NCI-H1105 (cell line): ENCODE results near the gene LSS.

Source experiments
- DNase-seq: peaks from one replicate; lab custom pipeline; 2025; lab: John Stamatoyannopoulos, UW

LSS gene

DNA sequence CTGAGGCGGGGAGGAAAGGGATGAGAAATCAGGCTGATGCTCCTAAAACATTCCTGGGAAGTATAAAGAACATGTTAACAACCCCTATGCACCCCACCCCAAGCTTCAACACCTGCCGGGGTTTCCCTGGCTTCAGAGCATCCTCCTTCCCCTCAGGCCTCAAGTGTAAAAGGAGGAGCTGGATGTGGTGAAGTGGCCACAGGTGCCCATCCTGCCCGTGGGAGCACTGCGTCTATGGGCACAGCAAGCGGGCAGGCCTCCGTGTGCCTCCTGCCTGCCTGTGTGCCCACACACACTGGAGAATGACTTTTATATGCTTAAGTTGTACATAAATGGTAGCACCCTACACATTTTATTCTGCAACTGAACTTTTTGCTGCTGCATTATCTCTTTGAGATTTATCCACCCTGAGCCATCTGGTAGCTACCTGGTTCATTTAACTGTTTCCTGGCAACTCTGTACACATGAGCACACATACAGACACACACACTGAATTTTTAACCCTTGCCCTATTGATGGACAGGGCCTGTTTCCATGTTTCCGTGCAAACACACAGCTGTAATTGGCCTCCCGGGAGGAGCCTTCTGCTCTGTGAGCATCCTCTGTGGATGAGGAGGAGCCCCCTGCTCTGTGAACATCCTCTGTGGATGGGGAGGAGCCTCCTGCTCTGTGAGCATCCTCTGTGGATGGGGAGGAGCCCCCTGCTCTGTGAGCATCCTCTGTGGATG is 59.8 kb downstream of the LSS start:
- no peak for DNase-seq

DNA sequence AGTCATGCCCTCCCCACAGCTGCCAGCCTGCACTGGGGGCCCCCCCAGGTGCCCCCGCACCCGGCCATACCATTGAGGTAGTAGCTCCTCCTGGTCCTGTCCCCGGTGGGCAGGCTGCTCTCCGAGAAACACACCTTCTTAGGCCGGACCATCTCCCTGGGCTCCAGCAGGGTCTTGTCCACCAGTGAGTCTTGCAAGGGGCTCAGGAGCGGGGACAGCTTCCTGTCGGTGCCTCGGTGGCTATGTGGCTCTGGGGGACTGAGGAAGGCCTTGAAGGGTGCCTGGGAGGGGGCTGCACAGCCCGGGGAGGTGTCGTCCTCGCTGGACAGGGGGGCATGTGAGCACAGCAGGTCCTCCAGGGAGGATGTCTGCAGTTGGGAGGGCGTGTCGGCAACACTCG is 60.3 kb downstream of the LSS start:
- DNase-seq = no peak

DNA sequence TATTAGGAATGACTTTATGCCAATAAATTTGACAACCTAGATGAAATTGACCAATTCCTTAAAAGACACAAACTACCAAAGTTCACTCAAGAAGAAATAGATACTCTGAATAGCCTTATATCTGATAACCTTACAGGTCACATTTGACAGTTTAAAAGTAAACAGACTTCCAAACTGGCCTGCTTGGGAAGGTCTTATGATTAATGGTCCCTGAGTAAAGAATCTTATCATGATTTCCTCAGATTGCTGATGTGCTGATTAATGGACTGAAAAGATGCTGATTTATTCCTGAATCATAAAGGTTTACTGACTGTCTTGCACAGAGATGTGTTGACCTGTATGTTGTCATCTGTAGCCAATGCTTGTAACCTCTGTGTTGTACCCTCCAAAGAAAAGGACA is 63.5 kb downstream of the LSS start:
- DNase-seq = no peak

DNA sequence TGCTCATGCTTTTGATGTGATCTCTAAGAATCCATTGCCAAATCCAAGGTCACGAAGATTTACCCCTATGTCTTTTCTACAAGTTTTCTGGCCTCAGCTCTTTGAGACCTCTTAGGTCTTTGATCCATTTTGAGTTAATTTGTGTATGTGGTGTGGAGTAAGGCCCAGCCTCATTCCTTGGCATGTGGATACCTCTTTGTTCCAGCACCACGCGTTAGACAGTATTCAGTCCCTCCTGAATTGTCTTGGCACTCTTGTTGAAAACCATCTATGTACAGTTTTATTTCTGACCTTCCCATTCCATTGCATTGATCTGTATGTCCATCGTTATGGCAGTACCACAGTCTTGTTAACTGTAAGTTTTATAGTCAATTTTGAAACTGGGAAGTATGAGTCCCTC is 65.2 kb downstream of the LSS start:
- DNase-seq = no peak

DNA sequence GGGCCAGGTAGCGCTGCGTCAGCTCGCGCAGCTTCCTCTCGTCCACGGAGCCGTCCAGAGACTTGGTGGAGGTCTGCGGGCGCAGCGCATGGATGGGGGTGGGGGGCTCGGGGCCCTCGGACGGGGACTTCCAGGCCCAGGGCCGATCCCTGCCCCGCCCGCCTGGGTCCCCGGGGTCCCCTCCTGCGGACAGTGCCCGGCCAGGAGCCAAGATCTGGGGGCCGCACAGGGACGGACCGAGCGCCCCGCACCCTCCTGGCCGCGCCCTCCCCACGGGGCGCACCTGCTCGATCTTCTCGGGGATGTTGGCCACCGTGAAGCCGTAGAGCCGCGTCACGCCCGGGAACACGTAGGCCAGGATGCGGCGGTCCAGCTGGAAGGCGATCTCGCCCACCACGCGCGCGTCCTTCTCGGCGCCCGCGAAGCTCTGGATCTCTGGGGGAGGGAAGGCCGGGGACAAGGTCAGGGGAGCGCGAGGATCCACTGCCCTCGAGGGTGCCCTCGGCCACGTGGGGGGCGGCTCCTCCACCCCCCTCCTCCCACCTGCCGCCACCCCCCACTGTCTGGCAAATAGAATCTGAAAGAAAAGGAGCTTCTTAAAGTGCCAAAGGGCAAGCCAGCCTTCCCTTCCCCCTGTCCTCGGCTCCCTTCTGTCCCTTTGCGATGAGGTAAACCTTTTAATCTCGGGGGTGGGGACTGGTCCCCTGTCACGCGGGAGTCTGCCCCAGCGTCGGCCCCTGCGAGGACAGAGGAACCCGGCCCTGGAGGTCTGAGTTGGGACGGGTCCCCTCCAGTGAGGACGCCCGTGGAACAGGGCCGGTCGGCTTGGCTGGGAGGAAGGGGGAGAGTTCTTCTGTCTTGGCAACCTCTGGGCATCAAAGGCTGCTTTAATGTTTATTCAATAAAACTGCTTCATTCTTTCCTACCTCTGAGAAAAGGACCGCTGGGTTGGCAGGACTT is 66.7 kb downstream of the LSS start:
- no peak for DNase-seq

DNA sequence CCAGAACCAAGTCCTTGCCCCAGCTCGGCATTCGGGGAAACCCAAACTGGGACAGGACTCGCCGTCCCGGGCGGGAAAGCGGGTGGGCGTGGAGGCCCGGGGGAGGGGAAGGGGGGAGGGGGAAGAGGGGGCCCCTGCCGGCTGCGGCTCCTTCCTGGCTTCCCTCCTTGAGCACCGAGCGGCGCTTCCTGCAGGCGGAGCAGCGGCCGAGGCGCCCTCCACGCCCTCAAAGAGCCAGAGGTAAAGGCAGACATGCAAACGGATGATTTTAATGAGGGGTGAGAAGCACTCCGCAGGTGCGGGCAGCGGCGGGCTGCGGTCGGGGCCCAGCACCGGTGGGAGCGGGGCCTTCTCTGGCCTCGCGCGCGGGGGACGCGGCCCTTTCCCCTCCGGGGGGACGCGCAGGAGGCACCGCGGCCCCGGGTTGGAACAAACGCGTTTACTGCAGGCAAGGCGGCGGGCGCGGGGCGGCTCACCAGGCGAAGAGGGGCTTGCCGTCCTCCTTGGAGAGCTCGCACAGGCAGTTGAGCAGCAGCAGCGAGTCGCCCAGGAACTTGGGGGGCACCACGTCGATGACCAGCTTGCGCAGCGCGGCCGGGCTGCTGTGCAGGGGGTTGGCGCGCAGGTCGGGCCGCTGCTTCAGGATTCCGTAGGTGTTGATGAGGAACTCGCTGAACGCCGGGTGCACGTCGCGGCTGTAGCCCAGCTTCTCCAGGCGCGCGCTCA is 67.5 kb downstream of the LSS start:
- DNase-seq = no peak

DNA sequence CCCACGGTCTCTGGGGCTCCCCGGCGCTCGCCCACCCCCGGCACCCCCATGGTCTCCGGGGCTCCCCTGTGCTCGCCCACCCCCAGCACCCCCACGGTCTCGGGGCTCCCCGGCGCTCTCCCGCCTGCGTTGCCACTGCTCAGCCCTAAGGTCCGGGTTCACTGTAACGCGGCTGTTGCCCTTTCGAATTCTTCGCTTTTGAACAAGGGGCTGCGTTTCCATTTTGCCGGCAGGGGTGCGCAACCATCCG is 68.0 kb downstream of the LSS start:
- no peak for DNase-seq

DNA sequence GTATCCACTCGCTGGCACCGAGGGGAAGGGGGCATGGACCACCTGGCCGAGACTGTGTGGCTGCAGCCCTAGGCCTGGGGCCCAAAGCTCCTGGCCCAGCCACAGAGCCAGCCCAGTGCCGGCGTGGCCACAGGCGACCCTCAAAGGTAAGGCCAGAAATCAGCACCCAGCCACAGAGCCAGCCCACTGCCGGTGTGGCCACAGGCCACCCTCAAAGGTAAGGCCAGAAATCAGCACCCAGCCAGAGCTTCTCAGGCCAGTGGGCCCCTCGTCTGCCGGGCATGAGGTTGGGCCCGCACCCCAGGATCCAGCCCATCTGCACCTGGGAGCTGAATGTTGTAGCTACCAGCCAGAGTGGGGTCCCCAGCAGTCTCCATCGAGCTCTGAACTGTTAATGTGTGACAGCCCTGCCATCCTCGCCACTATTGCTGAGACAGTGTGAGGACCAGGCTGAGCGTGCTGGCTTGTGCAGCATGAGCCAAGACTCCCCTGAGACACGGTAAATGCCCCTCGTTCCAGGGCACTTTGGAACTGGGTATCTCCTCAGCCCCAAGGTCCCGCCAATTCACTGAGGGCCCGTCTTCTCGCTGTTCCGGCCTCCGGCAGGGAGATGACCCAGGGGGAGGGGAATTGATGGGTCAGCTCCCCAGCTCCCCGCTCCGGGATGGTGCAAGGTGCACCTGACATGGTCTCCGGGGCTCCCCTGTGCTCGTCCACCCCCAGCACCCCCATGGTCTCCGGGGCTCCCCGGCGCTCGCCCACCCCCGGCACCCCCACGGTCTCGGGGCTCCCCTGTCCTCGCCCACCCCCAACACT is 68.5 kb downstream of the LSS start:
- no peak for DNase-seq

DNA sequence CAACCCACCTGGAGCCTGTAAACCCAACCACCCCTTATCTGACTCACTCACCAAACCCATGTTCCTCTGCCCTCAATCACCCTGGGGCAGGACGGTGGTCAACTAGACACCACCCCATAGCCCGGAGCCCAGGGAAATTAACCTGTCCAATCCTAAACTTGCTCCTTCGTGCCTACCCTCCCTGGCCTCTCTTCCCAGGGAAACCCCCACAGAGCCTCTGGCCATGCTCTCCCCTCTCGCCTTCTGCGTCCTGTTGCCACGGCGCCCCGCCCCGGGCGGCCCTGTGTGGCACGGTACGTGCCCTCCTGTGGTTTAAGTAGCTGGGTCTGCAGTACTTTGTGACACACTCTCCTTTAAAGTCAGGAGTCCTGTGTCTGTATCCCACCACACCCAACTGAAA is 69.2 kb downstream of the LSS start:
- DNase-seq = no peak

DNA sequence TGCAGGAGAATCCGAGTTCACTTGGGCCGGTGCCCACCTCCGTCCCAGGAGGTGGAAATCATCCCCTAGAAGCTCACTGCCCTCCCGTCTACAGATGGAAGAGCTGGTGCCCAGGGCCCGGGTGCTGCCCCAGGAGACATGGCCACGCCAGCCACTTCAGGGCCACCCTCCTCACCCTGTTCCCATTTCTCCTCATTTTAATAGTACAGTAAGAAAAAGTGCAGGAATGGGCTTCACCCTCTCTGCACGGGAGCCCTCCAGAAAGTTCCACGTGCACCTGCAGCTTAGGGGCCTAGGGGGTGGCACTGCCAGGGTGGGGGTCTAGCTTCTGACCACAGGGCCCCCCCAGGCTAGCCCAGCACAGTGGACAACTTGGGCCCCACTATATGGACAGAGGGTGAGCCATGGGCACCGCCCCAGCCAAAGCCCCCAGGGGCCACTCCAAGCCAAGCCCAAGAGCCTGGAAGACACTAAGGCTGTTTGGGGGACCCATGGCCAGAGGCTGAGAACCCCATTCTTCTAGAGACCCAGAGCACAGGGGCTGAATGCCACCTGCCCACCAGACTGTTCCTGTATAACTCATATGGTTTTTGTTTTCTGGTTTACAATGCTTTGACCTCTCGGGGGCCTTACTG is 69.8 kb downstream of the LSS start:
- no peak for DNase-seq

DNA sequence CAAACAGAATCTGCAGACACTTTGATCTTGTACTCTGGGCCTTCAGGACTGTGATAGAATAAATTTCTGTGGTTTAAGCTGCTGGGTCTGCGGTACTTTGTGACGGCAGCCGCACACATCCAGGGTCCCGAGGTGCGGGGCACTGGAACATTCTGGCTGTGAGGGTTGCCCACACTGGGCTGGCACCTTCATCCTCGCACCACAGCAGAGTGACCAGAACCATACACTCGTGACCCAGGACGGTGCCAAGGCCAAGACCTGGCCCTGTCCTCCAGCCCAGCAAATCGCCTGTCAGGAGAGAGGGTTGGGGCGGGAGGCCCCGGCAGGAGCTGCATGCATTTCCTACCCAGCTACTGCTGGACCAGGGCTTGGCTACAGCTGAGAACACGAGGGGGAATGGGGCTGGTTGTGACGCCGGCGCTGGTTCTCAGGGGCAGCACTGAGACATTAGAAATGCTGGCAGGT is 70.6 kb downstream of the LSS start:
- DNase-seq = no peak

DNA sequence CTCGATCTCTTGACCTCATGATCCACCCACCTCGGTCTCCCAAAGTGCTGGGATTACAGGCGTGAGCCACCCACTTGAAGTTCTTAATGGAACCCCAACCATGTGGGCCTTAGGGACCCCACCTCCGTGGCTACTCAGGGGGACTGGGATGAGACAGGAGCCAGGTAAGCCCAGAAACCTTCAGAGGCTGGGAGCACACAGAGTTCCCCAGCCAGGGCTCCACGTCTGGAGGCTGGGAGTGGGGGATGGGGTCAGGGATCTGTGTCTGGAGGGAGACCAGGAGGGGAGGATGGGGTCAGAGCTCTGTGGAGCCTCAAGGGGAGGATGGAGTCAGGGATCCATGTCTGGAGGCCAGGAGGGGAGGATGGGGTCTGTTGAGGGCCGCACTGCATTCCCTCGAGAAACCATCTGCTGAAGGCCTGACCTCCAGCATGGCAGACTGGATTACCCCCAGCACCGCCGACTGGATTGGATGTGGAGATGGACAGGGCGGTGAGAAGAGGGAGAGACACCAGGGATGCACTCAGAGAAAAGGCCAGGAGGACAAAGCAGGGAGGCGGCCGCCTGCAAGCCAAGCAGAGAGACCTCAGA is 71.1 kb downstream of the LSS start:
- no peak for DNase-seq

DNA sequence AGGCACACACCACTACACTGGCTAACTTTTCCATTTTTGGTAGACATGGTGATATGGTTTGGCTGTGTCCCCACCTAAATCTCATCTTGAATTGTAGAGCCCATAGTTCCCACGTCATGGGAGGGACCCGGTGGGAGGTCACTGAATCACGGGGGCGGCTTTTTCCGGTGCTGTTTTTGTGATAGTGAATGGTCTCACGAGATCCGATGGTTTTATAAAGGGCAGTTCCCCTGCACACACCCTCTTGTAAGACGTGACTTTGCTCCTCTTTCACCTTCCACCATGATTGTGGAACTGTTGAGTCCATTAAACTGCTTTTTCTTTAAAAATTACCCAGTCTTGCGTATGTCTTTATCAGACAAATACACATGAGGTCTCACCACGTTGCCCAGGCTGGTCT is 71.9 kb downstream of the LSS start:
- DNase-seq = no peak

DNA sequence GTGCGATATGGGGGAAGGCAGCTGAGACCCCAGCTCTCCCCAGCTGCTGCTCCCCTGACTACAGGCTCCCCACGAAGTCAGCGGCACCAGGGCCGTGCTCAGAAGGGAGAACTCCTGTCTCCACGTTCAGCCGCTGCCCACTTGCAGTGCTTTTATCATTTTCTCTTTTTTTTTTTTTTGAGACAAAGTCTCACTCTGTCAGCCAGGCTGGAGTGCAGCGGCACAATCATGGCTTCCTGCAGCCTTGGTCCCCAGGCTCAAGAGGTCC is 72.3 kb downstream of the LSS start:
- no peak for DNase-seq

DNA sequence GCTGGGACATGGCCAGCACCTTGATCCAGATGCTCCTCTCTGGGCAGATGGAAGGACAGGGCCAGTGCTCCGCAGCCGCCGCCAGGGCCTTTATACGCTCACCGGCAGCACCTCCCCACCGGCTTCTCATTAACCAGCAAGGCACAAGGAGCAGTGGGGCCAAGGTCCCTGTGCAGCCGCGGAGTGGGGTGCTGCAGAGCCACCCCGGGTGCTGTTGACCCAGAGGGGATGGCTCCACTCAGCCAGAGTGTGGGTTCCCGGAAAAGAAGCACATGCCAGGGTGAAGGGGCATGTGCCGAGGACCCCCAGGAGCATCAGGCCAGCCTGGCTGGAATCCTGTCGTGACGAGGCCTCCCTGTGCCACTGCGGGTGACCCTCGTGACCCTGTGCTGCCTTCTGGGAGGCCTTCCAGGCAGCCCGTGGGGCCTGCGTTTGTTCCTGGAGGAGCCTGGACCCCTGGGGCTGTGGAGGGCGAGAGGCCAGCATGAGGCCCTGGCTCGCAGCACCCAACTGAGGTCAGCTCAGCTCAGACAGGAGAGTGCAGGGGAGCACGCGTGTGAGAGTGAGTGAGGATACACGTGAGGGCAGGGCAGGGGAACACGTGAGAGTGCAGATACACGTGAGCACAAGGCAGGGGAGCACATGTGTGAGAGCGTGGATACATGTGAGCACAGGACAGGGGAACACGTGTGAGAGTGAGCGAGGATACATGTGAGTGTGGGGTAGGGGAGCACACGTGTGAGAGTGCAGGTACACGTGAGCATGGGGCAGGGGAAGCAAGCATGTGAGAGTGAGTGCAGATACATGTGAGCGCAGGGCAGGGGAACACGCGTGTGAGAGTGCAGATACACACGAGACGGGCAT is 72.8 kb downstream of the LSS start, which contains the start of gene FTCD:
TSS of gene FTCD (minus strand) at position 66 of the 864 bp plus-strand sequence. CDS start at position 10, 56 bp downstream.
- DNase-seq = no peak

DNA sequence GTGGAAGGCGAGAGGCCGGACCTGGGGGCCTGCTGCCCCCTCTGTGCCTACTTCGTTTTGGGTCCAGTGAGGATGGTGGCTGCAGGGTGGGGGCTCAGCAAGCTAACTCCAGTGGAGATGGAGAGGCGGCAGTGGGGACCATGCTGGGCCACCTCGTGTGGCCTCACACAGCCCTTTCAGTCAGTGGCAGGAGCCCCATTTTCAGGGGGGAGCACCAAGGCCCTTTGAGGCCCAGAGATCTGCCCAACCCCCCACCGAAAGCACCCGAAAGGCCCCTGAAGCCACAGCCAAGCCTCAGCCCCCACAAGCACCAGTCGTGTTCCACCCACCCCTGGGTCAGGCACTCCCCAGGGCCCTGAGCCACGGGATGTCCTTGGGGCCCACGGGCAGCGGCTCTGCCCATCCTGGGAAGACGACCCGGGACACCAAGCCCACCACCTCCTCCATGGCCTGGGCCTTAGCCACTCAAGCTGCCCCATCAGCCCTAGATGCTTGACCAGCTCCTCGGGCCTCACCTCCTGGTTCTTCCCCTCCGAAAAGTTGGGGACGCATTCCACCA is 73.5 kb downstream of the LSS start:
- no peak for DNase-seq

DNA sequence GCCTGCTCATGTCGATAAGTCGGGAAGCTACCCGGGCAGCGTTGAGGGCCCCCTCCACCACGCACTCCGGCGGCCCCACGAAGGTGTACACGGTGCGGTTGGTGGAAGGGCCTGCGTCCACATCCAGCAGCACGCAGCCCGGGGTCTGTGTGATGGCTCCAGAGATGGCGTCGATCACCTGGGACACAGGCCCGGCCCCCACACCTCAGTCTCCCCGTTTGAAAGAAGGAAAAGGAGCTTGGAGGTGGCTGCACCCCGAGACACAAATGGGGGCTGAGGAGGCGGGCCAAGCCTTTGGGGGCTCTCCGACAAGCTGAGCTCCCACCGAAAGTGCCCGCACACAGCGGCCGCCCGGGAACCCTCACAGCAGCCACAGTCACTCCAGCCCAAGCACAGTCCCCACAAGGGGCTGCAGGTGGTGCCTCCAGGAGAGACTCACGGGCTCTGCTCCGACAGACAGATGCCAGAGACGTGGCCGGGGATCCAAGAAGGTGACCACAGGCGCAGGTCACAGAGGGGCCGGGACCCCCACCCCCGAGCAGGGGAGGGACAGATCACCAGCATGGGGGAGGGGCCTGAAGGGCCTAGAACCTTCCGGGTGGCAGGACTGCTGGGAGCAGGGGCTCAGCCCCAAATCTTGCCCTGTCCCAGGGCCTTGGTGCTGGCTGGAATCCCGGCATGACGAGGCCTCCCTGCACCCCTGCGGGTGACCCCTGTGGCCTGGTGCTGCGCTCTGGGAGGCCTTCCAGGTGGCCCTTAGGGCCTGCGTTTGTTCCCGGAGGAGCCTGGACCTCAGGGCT is 74.2 kb downstream of the LSS start:
- DNase-seq = no peak

DNA sequence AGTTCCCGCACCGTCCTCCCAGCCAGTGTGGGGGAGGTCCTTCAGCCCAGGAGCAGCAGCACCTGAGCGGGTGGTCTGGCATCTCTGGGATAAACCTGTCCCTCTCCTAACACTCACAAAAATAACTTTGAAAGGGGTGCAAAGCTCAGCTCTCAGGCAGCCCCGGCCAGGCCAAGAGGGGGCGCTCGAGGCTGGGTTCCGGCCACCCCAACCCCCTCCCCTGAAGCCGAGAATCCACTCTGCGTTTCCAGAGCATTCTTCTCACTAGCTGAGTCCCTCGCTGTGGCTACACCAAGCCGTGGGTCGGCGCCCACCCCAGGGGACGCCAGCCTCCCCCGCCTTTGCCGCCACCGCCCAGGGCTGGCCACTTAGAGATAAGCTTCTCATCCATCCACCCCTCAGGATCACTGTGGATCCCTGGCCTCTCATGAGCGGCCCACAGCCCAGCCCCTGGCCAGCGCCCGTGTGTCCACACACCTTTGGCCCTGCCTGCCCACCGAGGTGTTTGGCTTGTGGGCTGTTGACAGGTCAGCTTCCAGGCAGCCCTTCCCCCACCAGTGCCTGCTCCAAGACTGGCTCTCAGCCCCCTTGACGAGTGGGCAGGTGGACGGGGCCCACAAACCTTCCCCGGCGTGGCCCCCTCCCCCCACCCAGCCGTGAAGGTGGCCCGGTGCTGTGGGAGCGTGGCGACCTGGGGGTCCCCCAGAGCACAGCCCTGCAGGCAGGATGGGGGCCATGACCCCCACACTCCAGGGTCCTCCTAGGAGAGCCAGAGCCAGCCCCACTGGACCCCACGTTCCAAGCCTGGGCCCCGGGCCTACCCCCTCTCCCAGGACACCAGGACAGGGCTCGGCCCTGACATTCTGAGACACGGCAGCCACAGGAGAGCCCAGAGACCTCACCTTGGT is 75.1 kb downstream of the LSS start:
- no peak for DNase-seq
